HepG2 (cell line): ENCODE data around the gene TRANK1. TPM values are rescaled to one million over a fixed set of nuclear protein-coding genes. Genes with fewer than 3 reads are reported as not detected.

ENCODE experiments used
- CBX5 ChIP-seq: sonication (generic); formaldehyde crosslinking; IDR thresholded peaks from 2 replicates; pipeline ENCODE4 v1.4.0; 2020; ENCODE audit warnings: missing genetic modification reagents, borderline replicate concordance
- CHD2 ChIP-seq: IDR thresholded peaks from 2 replicates; pipeline ENCODE4 v1.6.1; 2011; ENCODE audit warnings: low read depth, low read length, improper control_type of control experiment
- CREB1 ChIP-seq, 2 experiments: fragments of 450-650 bp in 1 of 2; IDR thresholded peaks; 2 replicates each; pipeline ENCODE4 v1.6.1; 2016 to 2017; ENCODE audit warnings: control low read depth in 1 of 2, mild to moderate bottlenecking in 1 of 2, missing compliant biosample characterization in 1 of 2, missing genetic modification characterization in 1 of 2
- CSRNP2 ChIP-seq: sonication (generic); formaldehyde crosslinking; conservative IDR thresholded peaks from 2 replicates; pipeline ENCODE4 v1.8.0; 2022; ENCODE audit warnings: low read depth, missing genetic modification reagents
- DZIP1 ChIP-seq: sonication (generic); formaldehyde crosslinking; IDR thresholded peaks from 2 replicates; pipeline ENCODE4 v1.5.0; 2020; ENCODE audit warnings: mild to moderate bottlenecking, missing genetic modification reagents
- EP300 ChIP-seq, 3 experiments: sonication (generic) in 1 of 3; formaldehyde crosslinking in 1 of 3; IDR thresholded peaks; 2 replicates each; pipeline versions ENCODE4 v1.5.1 to v1.6.1; 2011 to 2020; ENCODE audit warnings: low read depth in 2 of 3, low read length in 2 of 3, borderline replicate concordance in 1 of 3, improper control_type of control experiment in 1 of 3, mild to moderate bottlenecking in 1 of 3, missing genetic modification reagents in 1 of 3, moderate library complexity in 1 of 3
- FOXK2 ChIP-seq: fragments of 450-650 bp; IDR thresholded peaks from 2 replicates; pipeline ENCODE4 v1.6.1; 2016
- GMEB1 ChIP-seq: sonication (generic); formaldehyde crosslinking; IDR thresholded peaks from 2 replicates; pipeline ENCODE4 v1.5.1; 2020; ENCODE audit warnings: missing genetic modification reagents, mild to moderate bottlenecking, borderline replicate concordance
- HMGA1 ChIP-seq: sonication (generic); formaldehyde crosslinking; conservative IDR thresholded peaks from 2 replicates; pipeline ENCODE4 v1.4.0; 2020; ENCODE audit warnings: missing genetic modification reagents
- KDM4B ChIP-seq: sonication (generic); formaldehyde crosslinking; IDR thresholded peaks from 2 replicates; pipeline ENCODE4 v1.4.0; 2020; ENCODE audit warnings: missing genetic modification reagents
- MXD1 ChIP-seq: sonication (generic); formaldehyde crosslinking; IDR thresholded peaks from 2 replicates; pipeline ENCODE4 v1.4.0; 2020; ENCODE audit warnings: mild to moderate bottlenecking, missing genetic modification reagents
- MYPOP ChIP-seq: sonication (generic); formaldehyde crosslinking; IDR thresholded peaks from 2 replicates; pipeline ENCODE4 v1.8.1; 2023; ENCODE audit warnings: mild to moderate bottlenecking, moderate library complexity, missing genetic modification reagents
- RFX1 ChIP-seq: fragments of 450-650 bp; IDR thresholded peaks from 2 replicates; pipeline ENCODE4 v1.6.1; 2017
- SIX1 ChIP-seq: sonication (generic); formaldehyde crosslinking; IDR thresholded peaks from 2 replicates; pipeline ENCODE4 v1.4.0; 2020; ENCODE audit warnings: missing genetic modification reagents, borderline replicate concordance
- SPEN ChIP-seq: sonication (generic); formaldehyde crosslinking; IDR thresholded peaks from 2 replicates; pipeline ENCODE4 v1.5.1; 2020; ENCODE audit warnings: low read depth, mild to moderate bottlenecking, missing genetic modification reagents
- ZNF704 ChIP-seq: sonication (generic); formaldehyde crosslinking; IDR thresholded peaks from 2 replicates; pipeline ENCODE4 v1.8.1; 2023; ENCODE audit warnings: mild to moderate bottlenecking, inconsistent platforms, moderate library complexity, missing genetic modification reagents, borderline replicate concordance
- ZNF766 ChIP-seq: sonication (generic); formaldehyde crosslinking; IDR thresholded peaks from 2 replicates; pipeline ENCODE4 v1.5.0; 2020; ENCODE audit warnings: missing genetic modification reagents, borderline replicate concordance
- ZNF776 ChIP-seq: sonication (generic); formaldehyde crosslinking; IDR thresholded peaks from 2 replicates; pipeline ENCODE4 v1.4.0; 2020; ENCODE audit warnings: mild to moderate bottlenecking, missing genetic modification reagents
- ZNF878 ChIP-seq: sonication (generic); formaldehyde crosslinking; IDR thresholded peaks from 2 replicates; pipeline ENCODE4 v1.8.1; 2023; ENCODE audit warnings: mild to moderate bottlenecking, missing genetic modification reagents, moderate library complexity
- ZSCAN12 ChIP-seq: sonication (generic); formaldehyde crosslinking; IDR thresholded peaks from 2 replicates; pipeline ENCODE4 v1.9.0; 2021; ENCODE audit warnings: mild to moderate bottlenecking, missing genetic modification reagents
- polyA plus RNA-seq, 8 experiments: library from polyadenylated mRNA; depleted of rRNA in 3 of 8; stranded (reverse) in 7 of 8; unstranded in 1 of 8; fragments of >200 nt; fragmentation: Illumina TruSeq in 4 of 8; extraction: Trizol in 4 of 8; gene quantifications; 2 replicates each; pipeline versions ENCODE4 v1.2.1 to v1.2.3, GENCODE V29; 2011 to 2016; ENCODE audit warnings: low read depth in 4 of 8, missing spikeins in 1 of 8, mixed read lengths in 1 of 8; ENCODE audit not compliant: insufficient read depth in 1 of 8
- total RNA-seq, 5 experiments: library from RNA; depleted of rRNA; stranded (reverse); fragments of >200 nt; fragmentation: Illumina TruSeq; extraction: Trizol; gene quantifications; 2 replicates each; pipeline ENCODE4 v1.2.3, GENCODE V29; 2016; ENCODE audit warnings: low read depth in 1 of 5

TRANK1 gene
- total and polyA plus RNA-seq, 2 of the 13 experiments (the other 11 are each of a cell fraction or from before 2014, with no cell fraction given): 0.13 to 0.32 TPM

GRCh38 chr3:36919439-36920160 is 25.3 kb downstream of the TRANK1 start (continued):
- no peak for TF ChIP-seq CBX5
- TF ChIP-seq ZNF704 (CRISPR knock-in tag): no peak
- no peak for TF ChIP-seq ZSCAN12 (CRISPR knock-in tag)
- no peak for TF ChIP-seq FOXK2
- no peak for TF ChIP-seq CHD2
- no peak for TF ChIP-seq CSRNP2 (CRISPR knock-in tag)
- TF ChIP-seq CREB1 (IDR thresholded peaks at IDR 0.05): no peak
- TF ChIP-seq CREB1 (CRISPR knock-in tag; IDR thresholded peaks at IDR 0.05): peak; percentile 41; the same call in 1 of the 2 replicates
- TF ChIP-seq MXD1: no peak
- peak; percentile 32; the same call in 1 of the 2 replicates for TF ChIP-seq ZNF878
- TF ChIP-seq DZIP1: no peak
- no peak for TF ChIP-seq HMGA1 (CRISPR knock-in tag)
- no peak for TF ChIP-seq ZNF776
- TF ChIP-seq MYPOP: no peak
- TF ChIP-seq RFX1: no peak
- no peak for TF ChIP-seq SIX1 (CRISPR knock-in tag)
- peak in 1 of 2 experiments; percentile 44; a peak in 1 of 4 replicates for TF ChIP-seq EP300 (IDR thresholded peaks at IDR 0.05; ENCODE audit: low read depth in 2 of 2, low read length in 2 of 2)
- no peak for TF ChIP-seq EP300 (CRISPR knock-in tag; IDR thresholded peaks at IDR 0.05; ENCODE audit: borderline replicate concordance)
- TF ChIP-seq SPEN (CRISPR knock-in tag): no peak
- TF ChIP-seq KDM4B (CRISPR knock-in tag): no peak
- no peak for TF ChIP-seq ZNF766
- TF ChIP-seq GMEB1 (CRISPR knock-in tag): no peak
